HuH-7 (cell line): ENCODE measurements around the gene LAMB1.

Experiments
- DNase-seq: peaks from one replicate; pipeline ENCODE4 v3.0.0; 2011; ENCODE audit warnings: low spot score

Gene LAMB1

DNA sequence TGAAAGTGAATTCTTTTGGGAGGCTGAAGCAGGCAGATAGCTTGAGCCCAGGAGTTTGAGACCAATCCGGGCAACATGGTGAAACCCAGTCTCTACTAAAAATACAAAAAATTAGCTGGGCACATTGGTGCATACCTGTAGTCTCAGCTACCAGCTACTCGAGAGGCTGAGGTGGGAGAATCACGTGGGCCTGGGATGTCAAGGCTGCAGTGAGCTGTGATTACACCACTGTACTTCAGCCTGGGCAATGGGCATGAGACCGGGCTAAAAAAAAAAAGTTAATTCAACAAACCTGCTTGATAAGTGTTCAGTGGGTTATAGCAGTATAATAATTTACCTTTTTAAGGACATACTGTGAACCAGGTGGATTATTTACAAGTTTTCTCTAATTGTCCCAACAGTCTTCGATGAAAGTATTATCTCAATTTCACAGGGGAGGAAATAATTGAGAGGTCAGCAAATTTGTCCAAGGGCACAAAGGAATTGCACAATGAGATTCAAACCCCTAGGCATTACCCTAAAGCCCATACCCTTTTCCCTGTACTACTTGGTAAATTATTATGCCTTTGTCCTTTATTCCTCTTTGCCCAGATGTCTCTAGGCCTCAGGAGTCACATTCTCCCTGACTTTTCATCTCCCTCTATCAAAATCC is 125.1 kb downstream of the LAMB1 start:
- no peak for DNase-seq

DNA sequence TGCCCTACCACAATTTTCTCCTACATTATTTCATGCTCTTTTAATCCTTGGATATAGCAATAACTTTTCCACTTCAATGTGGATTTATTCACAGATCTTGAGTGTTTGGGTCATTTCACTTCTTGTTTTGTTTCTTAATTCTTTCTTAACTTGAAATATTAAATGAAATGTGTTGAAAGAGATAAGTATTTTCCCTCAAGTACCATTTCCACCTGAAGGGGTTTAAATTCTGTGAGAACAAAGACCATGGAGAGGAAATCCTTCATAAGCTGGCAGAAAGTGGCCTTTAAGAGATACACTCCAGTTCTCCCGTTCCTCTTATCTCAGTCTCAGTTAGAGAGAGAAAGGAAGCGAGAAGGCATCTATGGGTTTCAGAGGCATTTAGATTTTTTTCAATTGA is 126.0 kb downstream of the LAMB1 start:
- DNase-seq: no peak

DNA sequence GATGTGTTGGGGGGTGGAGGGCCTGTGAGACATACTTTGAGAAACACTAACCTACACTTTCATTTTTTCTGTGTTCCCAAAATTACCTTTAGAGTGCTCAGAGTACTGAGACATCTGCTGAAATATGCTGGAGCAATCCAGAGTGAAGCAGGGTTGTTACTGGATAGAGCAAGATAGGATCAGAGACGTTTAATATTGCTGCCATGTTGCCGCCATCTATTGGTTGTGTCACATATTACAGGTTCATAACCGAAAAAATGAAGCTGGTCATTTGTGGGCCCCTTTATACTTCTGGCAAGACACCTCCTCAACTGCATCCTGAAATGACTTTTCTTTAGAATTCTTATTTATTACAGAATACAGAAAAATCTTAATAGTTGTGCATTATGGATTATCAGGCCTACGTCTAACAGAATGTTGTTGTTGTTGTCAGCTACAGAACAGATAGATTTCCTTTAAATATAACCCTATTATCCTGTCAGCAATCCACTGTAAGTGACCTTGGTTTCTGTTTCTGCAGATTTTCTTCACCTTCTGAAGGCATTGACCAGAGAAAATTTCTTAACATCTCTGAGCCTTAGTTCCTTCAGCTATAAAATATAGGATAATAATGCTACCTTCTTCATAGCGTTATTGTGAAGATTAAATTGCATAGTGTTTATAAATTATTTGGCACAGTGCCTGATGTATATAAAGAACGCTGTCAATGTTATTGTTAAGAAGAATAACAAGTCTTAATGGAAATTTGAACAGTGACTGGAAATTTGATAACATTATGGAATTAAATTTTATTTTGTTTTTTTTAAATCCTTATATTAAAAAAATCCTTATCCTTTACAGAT is 128.1 kb downstream of the LAMB1 start:
- DNase-seq: peak; percentile 59

DNA sequence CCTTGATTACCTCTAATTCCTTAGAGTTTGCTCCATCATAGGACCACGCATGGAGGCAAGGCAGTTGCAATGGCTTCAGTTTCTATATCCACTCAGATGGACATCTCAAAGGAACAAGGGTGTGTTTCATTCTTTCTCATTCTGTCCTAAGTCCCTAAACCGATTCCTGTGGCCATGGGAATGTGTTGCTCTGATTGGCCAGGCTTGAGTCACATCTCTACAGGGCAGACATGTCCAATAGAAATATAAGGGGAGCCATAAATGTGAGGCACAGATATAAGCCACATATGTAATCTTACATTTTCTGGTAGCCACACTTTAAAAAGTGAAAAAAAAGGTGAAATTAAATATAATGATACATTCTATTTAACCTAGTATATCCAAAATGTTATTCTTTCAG is 128.8 kb downstream of the LAMB1 start:
- DNase-seq: no peak
